OCI-LY3 (cell line): ENCODE results near the gene ENO3.

Experiments used
- EZH2phosphoT487 ChIP-seq: fragments of 200-600 bp; shearing (Covaris generic); IDR thresholded peaks from 2 replicates; pipeline ENCODE4 v1.6.1; 2018; ENCODE audit warnings: antibody characterized with exemption, mixed run types, low read depth
- TF ChIP-seq, protein P1 (sequence below): fragments of 200-600, 300-600 bp; sonication (generic); IDR thresholded peaks from 2 replicates; pipeline ENCODE4 v1.5.1; 2014; ENCODE audit warnings: antibody characterized with exemption, low read length, low read depth

DNA sequence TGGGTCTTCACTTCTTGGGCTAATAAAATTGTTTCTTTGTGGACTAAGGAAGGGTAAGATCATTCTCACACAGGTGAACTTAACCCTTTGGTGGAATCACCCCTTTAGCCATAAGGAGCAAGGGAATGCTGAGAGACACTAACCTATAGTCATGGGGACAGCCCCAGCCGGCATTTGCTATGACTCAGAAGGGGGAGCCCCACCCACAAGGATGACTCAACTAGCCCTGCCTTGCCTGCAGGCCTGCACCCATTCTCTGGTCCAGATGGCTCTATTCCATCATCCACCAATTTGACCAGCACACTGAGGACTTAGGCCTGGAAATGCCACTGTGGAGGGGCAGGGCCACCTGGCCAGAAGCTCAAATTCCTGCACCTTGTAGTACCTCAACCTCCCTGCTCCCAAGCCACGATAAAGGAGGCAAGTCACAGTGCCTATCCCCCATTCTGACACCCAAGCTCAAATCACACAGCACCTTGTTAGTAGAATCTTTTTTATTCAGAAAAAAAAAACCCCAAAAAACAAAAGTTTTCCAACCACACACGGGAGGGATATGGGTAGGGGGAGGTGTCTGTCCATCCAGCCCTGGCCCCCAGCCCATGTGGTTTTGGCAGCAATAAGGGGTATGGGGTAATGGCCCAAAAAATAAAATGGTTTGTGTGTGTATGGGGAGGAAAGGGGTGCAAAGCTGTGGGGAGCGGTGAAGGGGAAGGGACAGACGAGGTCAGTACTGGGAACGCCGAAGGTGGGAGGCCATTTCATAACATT lies 5.6 kb upstream of the ENO3 start:
- TF ChIP-seq, protein P1, sequence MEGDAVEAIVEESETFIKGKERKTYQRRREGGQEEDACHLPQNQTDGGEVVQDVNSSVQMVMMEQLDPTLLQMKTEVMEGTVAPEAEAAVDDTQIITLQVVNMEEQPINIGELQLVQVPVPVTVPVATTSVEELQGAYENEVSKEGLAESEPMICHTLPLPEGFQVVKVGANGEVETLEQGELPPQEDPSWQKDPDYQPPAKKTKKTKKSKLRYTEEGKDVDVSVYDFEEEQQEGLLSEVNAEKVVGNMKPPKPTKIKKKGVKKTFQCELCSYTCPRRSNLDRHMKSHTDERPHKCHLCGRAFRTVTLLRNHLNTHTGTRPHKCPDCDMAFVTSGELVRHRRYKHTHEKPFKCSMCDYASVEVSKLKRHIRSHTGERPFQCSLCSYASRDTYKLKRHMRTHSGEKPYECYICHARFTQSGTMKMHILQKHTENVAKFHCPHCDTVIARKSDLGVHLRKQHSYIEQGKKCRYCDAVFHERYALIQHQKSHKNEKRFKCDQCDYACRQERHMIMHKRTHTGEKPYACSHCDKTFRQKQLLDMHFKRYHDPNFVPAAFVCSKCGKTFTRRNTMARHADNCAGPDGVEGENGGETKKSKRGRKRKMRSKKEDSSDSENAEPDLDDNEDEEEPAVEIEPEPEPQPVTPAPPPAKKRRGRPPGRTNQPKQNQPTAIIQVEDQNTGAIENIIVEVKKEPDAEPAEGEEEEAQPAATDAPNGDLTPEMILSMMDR, result no peak
- TF ChIP-seq EZH2phosphoT487, result no peak
